Bronchus fibroblast of lung (primary cell): Measurements from ENCODE around the gene NDUFS3. TPM values are rescaled to one million over a fixed set of nuclear protein-coding genes. Genes with fewer than 3 reads are reported as not detected.

ENCODE experiments used
- total RNA-seq: library from RNA; depleted of rRNA; stranded (reverse); fragments of >200 nt; gene quantifications from 2 replicates; pipeline ENCODE4 v1.2.3, GENCODE V29; 2015

The NDUFS3 gene
- 71.1 and 76.2 TPM in 2 replicates for total RNA-seq

GRCh38 chr11:47578524-47579494 is at the start of gene NDUFS3, which contains the start of gene KBTBD4:
TSS of gene NDUFS3 (plus strand) at chr11:47579074. CDS start at chr11:47579092, 18 bp downstream.
TSS of gene KBTBD4 (minus strand) at chr11:47578970. CDS start at chr11:47578951, 19 bp downstream.

GRCh38 chr11:47552566-47553405 is 26.1 kb upstream of the NDUFS3 start, which contains the start of gene CELF1:
TSS of gene CELF1 (minus strand) at chr11:47553132. CDS start at chr11:47499523, 53,609 bp downstream.

GRCh38 chr11:47565340-47566148 is 13.3 kb upstream of the NDUFS3 start, which contains the start of gene PTPMT1:
TSS of gene PTPMT1 (plus strand) at chr11:47565599. CDS start at chr11:47565623, 24 bp downstream.

GRCh38 chr11:47586098-47586855 is 7.4 kb downstream of the NDUFS3 start, which contains the start of gene FAM180B:
TSS of gene FAM180B (plus strand) at chr11:47586678. CDS start at chr11:47586769, 91 bp downstream.

GRCh38 chr11:47593934-47594855 is 15.3 kb downstream of the NDUFS3 start, which contains the start of gene C1QTNF4:
TSS of gene C1QTNF4 (minus strand) at chr11:47594411. CDS start at chr11:47590810, 3,601 bp downstream.

Other genes starting within 250 kb of the NDUFS3 start
- gene MYBPC3, start 226.4 kb upstream of the NDUFS3 start, total RNA-seq: not detected in 2 replicates
- not detected in 2 replicates for gene SPI1, start 200.5 kb upstream of the NDUFS3 start, total RNA-seq
- 118 and 120 TPM in 2 replicates for gene SLC39A13, start 170.5 kb upstream of the NDUFS3 start, total RNA-seq
- 227 and 241 TPM in 2 replicates for gene PSMC3, start 152.6 kb upstream of the NDUFS3 start, total RNA-seq
- not detected in 2 replicates for gene RAPSN, start 129.9 kb upstream of the NDUFS3 start, total RNA-seq
- 49.8 and 54.3 TPM in 2 replicates for gene CELF1, start 25.9 kb upstream of the NDUFS3 start, total RNA-seq
- gene PTPMT1, start 13.5 kb upstream of the NDUFS3 start, total RNA-seq: 150 and 156 TPM in 2 replicates
- 21.4 and 21.5 TPM in 2 replicates for gene KBTBD4, start 104 bp upstream of the NDUFS3 start, total RNA-seq
- gene FAM180B, start 7.6 kb downstream of the NDUFS3 start, total RNA-seq: not detected in 2 replicates
- gene C1QTNF4, start 15.3 kb downstream of the NDUFS3 start, total RNA-seq: 1.8 and 2.8 TPM in 2 replicates
- 80.3 and 81.4 TPM in 2 replicates for gene MTCH2, start 63.5 kb downstream of the NDUFS3 start, total RNA-seq
- gene AGBL2, start 136.3 kb downstream of the NDUFS3 start, total RNA-seq: 0.17 and 1.3 TPM in 2 replicates
- gene FNBP4, start 188.3 kb downstream of the NDUFS3 start, total RNA-seq: 29.3 and 39.2 TPM in 2 replicates